ENCODE data around the gene INPP5K. TPM values are rescaled to one million over a fixed set of nuclear protein-coding genes. Genes with fewer than 3 reads are reported as not detected.
A peak's percentile ranks its signal among the peaks of the same experiment; 100 is the strongest.
"Not testable (repeated sequence)": the region's sequence is repeated elsewhere in the genome, so short reads cannot be mapped to it uniquely, and the experiment has no call there.

INPP5K gene
- total RNA-seq (100 to 1,000 TPM; 199 to 207 TPM), total RNA-seq (17.8 to 152 (median 69.1) reads per million in 172 experiments)
- polyA plus RNA-seq (2013, experiment 1 of 2) = 43.1 TPM
- polyA plus RNA-seq (2013, experiment 2 of 2) = 59.0 TPM

DNA sequence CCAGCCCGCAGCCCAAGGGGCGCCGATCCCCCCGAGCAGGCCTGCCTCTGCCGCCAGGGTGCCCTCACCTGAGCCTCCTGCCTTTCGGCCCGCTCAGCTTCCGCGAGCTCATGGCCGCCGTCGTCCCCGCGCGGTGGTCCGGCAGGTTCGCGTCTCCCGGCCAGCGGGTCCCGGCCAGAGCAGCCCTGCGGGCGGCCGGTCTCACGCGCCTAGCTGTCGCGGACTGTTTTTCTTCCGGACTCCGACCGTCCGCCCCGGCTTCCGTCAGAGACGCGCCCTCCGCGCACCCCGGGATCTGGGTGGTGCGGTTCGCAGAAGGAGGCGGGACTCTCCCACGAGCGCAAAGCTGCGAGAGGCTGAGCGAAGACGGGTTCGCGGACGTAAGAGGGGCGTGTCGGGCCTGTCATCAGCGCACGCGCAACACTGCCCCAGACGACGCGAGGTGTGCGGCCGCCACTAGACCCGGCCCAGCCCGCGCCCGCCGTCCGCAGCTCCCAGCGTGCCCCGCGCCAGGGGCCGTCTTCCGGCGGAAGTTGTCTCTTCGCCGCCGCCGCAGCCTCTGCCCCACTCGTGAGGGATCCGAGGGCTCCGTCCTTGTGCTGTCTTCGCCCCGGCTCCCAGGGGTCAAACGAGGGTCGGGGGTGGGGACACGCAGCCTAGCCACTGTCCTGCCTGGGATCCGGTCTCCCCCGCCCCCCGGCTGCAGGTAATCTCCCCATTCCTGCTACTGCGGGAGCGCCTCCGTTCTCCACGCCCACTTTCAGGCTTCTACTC, at the start of gene INPP5K:
TSS of gene INPP5K (minus strand) at position 225 of the 774 bp plus-strand sequence. CDS start at position 112, 113 bp downstream.
- ChIA-PET POLR2A (interaction anchor here (0.7 to 3.3 kb wide), 34 partner anchors 11 to 245 kb away, joined by 3 to 98 read pairs (median 5); partner anchors contain the start of genes CRK, MYO1C, PITPNA and RILP), CTCF (interaction anchor here (0.9 to 5.1 kb wide), 13 partner anchors 16 to 257 kb away, joined by 3 to 67 read pairs (median 10); partner anchors contain the start of genes CRK and YWHAE)
- H3K4me3 ChIP-seq (ENCODE audit: low read length) = peak within 1 kb of the TSS; percentile 98
- H3K27me3 Mint-ChIP-seq = no peaks in the 10 kb centered on the region
- TF ChIP-seq, protein P1, sequence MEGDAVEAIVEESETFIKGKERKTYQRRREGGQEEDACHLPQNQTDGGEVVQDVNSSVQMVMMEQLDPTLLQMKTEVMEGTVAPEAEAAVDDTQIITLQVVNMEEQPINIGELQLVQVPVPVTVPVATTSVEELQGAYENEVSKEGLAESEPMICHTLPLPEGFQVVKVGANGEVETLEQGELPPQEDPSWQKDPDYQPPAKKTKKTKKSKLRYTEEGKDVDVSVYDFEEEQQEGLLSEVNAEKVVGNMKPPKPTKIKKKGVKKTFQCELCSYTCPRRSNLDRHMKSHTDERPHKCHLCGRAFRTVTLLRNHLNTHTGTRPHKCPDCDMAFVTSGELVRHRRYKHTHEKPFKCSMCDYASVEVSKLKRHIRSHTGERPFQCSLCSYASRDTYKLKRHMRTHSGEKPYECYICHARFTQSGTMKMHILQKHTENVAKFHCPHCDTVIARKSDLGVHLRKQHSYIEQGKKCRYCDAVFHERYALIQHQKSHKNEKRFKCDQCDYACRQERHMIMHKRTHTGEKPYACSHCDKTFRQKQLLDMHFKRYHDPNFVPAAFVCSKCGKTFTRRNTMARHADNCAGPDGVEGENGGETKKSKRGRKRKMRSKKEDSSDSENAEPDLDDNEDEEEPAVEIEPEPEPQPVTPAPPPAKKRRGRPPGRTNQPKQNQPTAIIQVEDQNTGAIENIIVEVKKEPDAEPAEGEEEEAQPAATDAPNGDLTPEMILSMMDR (IDR thresholded peaks at IDR 0.05) = no peak
- peak within 1 kb of the TSS; percentile 92 for H3K27ac Mint-ChIP-seq
- peaks cover 69% of the 10 kb centered on the region for H3K36me3 Mint-ChIP-seq (ENCODE audit: low read depth)
- peak within 1 kb of the TSS; percentile 88 to 93 for H3K27ac ChIP-seq (ENCODE audit: low read depth in 1 of 2, low read length in 2 of 2)
- H3K4me1 Mint-ChIP-seq (ENCODE audit: low read depth) = peaks cover 26% of the 10 kb centered on the region
- intact Hi-C loops (cut with DNase I, micrococcal nuclease) = loop anchor here (1.0 to 5.0 kb wide), 4 partner anchors 46 to 249 kb away; partner anchors contain the start of genes CRK (in 2 of the 2), PITPNA (in 1 of the 2) and SLC43A2 (in 1 of the 2)
- H3K9me3 Mint-ChIP-seq = no peaks in the 10 kb centered on the region
- H3K27me3 ChIP-seq (ENCODE audit: control insufficient read depth in 1 of 2, insufficient read depth in 2 of 2, low read length in 2 of 2) = no peaks in the 10 kb centered on the region
- DNase-seq (peak; percentile 94 to 100 (median 97)), ATAC-seq (ENCODE audit: poor library complexity) (peak; percentile 92)
- H3K36me3 ChIP-seq (ENCODE audit: insufficient read depth, low read length) = peaks cover 48% of the 10 kb centered on the region
- peaks cover 39% of the 10 kb centered on the region for H3K4me1 ChIP-seq (ENCODE audit: insufficient read depth, low read length)
- H3K9me3 ChIP-seq (ENCODE audit: control insufficient read depth in 1 of 2, insufficient read depth in 1 of 2, low read length in 2 of 2) = no peaks in the 10 kb centered on the region
- peak within 1 kb of the TSS; percentile 94 for H3K4me3 Mint-ChIP-seq

DNA sequence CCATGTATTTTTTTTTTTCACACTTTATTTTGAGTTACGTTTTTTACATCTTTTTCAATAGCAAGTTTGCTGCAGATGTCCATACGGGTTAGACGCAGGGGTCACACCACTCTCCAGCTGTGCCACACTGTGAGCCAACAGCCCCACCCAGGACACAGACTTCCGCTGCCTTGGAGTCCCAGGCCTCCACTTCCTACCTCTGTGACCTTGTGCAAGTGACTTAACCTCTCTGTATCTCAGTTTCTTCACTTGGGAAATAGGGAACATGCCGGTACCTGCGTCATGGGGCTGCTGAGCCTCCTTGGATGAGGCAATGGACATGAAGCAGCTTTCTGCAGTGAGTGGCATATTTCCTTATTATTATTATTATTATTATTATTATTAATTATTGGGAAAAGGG, 49.5 kb upstream of the INPP5K start:
- no peaks in the 10 kb centered on the region for H3K27me3 ChIP-seq (ENCODE audit: control insufficient read depth in 1 of 2, insufficient read depth in 2 of 2, low read length in 2 of 2)
- no peaks in the 10 kb centered on the region for H3K27me3 Mint-ChIP-seq
- peaks cover 6% of the 10 kb centered on the region for H3K36me3 Mint-ChIP-seq (ENCODE audit: low read depth)
- DNase-seq = peak in 1 of 14 experiments; percentile 35
- H3K4me3 Mint-ChIP-seq = peak overlapping the region; percentile 64
- intact Hi-C loops (cut with DNase I, micrococcal nuclease) = loop anchor here (10.0 kb wide), 2 partner anchors 59 to 479 kb away; partner anchors contain the start of genes OVCA2 (in 1 of the 2) and SLC43A2 (in 1 of the 2)
- ATAC-seq (ENCODE audit: poor library complexity) = no peak
- POLR2A ChIA-PET = no interaction called here
- H3K9me3 Mint-ChIP-seq = no peaks in the 10 kb centered on the region
- no peaks in the 10 kb centered on the region for H3K9me3 ChIP-seq (ENCODE audit: control insufficient read depth in 1 of 2, insufficient read depth in 1 of 2, low read length in 2 of 2)
- peaks cover 38% of the 10 kb centered on the region for H3K4me1 ChIP-seq (ENCODE audit: insufficient read depth, low read length)
- H3K36me3 ChIP-seq (ENCODE audit: insufficient read depth, low read length) = no peaks in the 10 kb centered on the region
- H3K4me1 Mint-ChIP-seq (ENCODE audit: low read depth) = peaks cover 45% of the 10 kb centered on the region
- peak overlapping the region; percentile 76 for H3K27ac Mint-ChIP-seq
- H3K27ac ChIP-seq (ENCODE audit: low read depth in 1 of 2, low read length in 2 of 2) = peak overlapping the region in 1 of 2 donors; percentile 52
- CTCF ChIA-PET = no interaction called here
- H3K4me3 ChIP-seq (ENCODE audit: low read length) = no peak overlapping the region
- TF ChIP-seq, protein P1 (IDR thresholded peaks at IDR 0.05) = no peak

DNA sequence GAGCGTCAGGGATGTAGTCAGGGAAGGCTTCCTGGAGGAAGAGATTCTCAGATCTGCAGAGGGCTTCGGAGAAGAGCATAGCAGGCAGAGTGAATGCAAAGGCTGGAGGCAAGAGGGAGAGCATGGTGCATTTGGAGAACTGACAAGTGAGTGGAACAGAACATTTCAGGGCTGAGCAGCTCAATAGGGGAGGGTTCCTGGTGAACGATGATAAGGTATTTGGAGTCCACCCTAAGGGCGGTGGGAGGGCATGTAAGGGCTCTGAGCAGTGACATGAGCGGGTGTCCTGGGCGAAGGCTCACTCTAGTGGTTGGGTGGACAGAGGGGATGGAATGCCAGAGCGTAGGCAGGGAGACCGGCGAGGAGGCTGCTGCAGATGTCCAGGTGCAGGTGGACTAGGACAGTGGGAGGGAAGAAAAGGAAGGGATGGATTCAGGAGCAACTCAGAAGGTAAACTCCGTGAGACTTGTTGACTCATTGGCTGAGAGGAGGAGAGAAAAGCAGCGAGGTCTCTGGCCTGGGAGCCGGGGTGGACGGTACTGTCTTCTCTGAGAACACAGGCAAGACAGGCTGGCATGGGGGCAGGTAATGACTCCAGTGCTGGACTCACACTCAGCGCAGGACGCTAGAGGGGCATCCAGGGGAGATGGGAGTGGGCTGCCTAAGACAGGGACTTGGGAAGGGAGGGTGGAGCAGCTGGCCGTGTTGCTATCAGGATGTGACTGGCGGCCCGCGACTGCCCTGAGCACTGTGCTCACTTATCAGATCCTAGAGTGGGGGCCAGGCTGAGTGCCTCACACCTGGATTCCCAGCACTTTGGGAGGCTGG, 47.6 kb upstream of the INPP5K start:
- Mint-ChIP-seq H3K27ac (peak overlapping the region; percentile 46), H3K9me3 (no peaks in the 10 kb centered on the region), H3K27me3 (no peaks in the 10 kb centered on the region), H3K4me1 (ENCODE audit: low read depth) (peaks cover 50% of the 10 kb centered on the region), H3K36me3 (ENCODE audit: low read depth) (peaks cover 6% of the 10 kb centered on the region), H3K4me3 (peak overlapping the region; percentile 83)
- Histone ChIP-seq H3K4me1 (ENCODE audit: insufficient read depth, low read length) (peaks cover 50% of the 10 kb centered on the region), H3K27ac (ENCODE audit: low read depth in 1 of 2, low read length in 2 of 2) (no peak overlapping the region), H3K27me3 (ENCODE audit: control insufficient read depth in 1 of 2, insufficient read depth in 2 of 2, low read length in 2 of 2) (no peaks in the 10 kb centered on the region), H3K36me3 (ENCODE audit: insufficient read depth, low read length) (no peaks in the 10 kb centered on the region), H3K4me3 (ENCODE audit: low read length) (no peak overlapping the region), H3K9me3 (ENCODE audit: control insufficient read depth in 1 of 2, insufficient read depth in 1 of 2, low read length in 2 of 2) (no peaks in the 10 kb centered on the region)
- ATAC-seq (ENCODE audit: poor library complexity) (no peak), DNase-seq (peak in 1 of 14 experiments; percentile 33)
- TF ChIP-seq, protein P1 (IDR thresholded peaks at IDR 0.05) = no peak
- intact Hi-C loops (cut with DNase I, micrococcal nuclease) = loop anchor here (2.0 to 10.0 kb wide), 5 partner anchors 47 to 481 kb away; partner anchors contain the start of genes INPP5K (in 1 of the 2), OVCA2 (in 1 of the 2) and SLC43A2 (in 1 of the 2)
- POLR2A ChIA-PET = no interaction called here
- CTCF ChIA-PET = no interaction called here

DNA sequence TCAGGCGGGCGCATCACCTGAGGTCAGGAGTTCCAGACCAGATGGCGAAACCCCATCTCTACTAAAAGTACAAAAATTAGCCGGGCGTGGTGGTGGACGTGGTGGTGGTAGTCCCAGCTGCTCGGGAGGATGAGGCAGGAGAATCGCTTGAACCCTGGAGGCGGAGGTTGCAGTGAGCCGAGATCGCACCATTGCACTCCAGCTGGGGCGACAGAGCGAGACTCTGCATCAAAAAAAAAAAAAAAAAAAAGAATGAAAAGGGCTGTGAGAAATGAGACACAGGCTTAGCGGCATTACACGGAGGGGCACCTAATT, 47.0 kb upstream of the INPP5K start:
- DNase-seq; H3K27me3 Mint-ChIP-seq; H3K9me3 ChIP-seq (ENCODE audit: control insufficient read depth in 1 of 2, insufficient read depth in 1 of 2, low read length in 2 of 2); ATAC-seq (ENCODE audit: poor library complexity); H3K36me3 ChIP-seq (ENCODE audit: insufficient read depth, low read length); H3K27ac ChIP-seq (ENCODE audit: low read depth in 1 of 2, low read length in 2 of 2); H3K36me3 Mint-ChIP-seq (ENCODE audit: low read depth); H3K27me3 ChIP-seq (ENCODE audit: control insufficient read depth in 1 of 2, insufficient read depth in 2 of 2, low read length in 2 of 2); H3K9me3 Mint-ChIP-seq; POLR2A ChIA-PET: not testable (repeated sequence)
- Histone ChIP-seq H3K4me1 (ENCODE audit: insufficient read depth, low read length) (peaks cover 51% of the 10 kb centered on the region), H3K4me3 (ENCODE audit: low read length) (peak overlapping the region; percentile 56)
- CTCF ChIA-PET = interaction anchor here (1.5 kb wide), 1 partner anchor 86 kb away, joined by 10 read pairs; the partner anchor contains the start of gene RILP
- Mint-ChIP-seq H3K4me1 (ENCODE audit: low read depth) (peaks cover 50% of the 10 kb centered on the region), H3K4me3 (peak overlapping the region; percentile 83), H3K27ac (peak overlapping the region; percentile 46)
- intact Hi-C loops (cut with DNase I, micrococcal nuclease) = loop anchor here (2.0 to 10.0 kb wide), 5 partner anchors 47 to 481 kb away; partner anchors contain the start of genes INPP5K (in 1 of the 2), OVCA2 (in 1 of the 2) and SLC43A2 (in 1 of the 2)

All from CD4-positive, alpha-beta T cell (primary cell).